GM12878 (cell line): ENCODE results near the gene DPH6. TPM values are rescaled to one million over a fixed set of nuclear protein-coding genes. Genes with fewer than 3 reads are reported as not detected.

Experiments
- ATAC-seq: fragments of 200-7000 bp; cut with Tn5 transposase; 3 replicates; pipeline ENCODE4 v1.9.1; 2020; ENCODE audit warnings: mild to moderate bottlenecking, moderate library complexity
- Bru-seq: library from RNA; stranded (reverse); fragments of 400-500 nt; gene quantifications from one replicate; lab custom pipeline; 2021; lab: Mats Ljungman, UMichigan
- BruChase-seq, 2 experiments: library from RNA; stranded (reverse); fragments of 400-500 nt; gene quantifications; one replicate each; lab custom pipeline; 2021; lab: Mats Ljungman, UMichigan
- BruUV-seq: library from RNA; stranded (reverse); fragments of 400-500 nt; replicated peaks from 2 replicates; lab custom pipeline; 2021; lab: Mats Ljungman, UMichigan
- CTCF ChIA-PET: fragments of 300-600 bp; sonication (Branson Sonifier 250); formaldehyde crosslinking; extraction: SDS; loops from one replicate; lab custom pipeline; 2021; ENCODE audit warnings: inconsistent platforms; lab: Yijun Ruan, JAX
- POLR2A ChIA-PET: fragments of 350-600 bp; formaldehyde crosslinking; extraction: SDS; loops from one replicate; lab custom pipeline; 2021; ENCODE audit warnings: inconsistent platforms; lab: Charles Lee
- RAD21 ChIA-PET: fragments of 300-600 bp; sonication (Branson Sonifier 250); formaldehyde crosslinking; loops from one replicate; lab custom pipeline; 2023; ENCODE audit warnings: antibody characterized with exemption; ENCODE audit not compliant: unreplicated experiment; lab: Charles Lee
- SMC1A ChIA-PET: fragments of 300-600 bp; sonication (Branson Sonifier 250); formaldehyde crosslinking; loops from one replicate; lab custom pipeline; 2023; ENCODE audit not compliant: unreplicated experiment, uncharacterized antibody; lab: Charles Lee
- DNase-seq: peaks from one replicate; pipeline ENCODE4 v3.0.0-alpha.2; 2011; ENCODE audit warnings: low read depth, low spot score
- FAIRE-seq: peaks from 3 replicates; lab custom pipeline; 2011; peaks lifted over from hg19 to GRCh38; lab: Jason Lieb, UNC
- H2AFZ ChIP-seq: 2 replicates; pipeline ENCODE4 v1.6.0; 2011; ENCODE audit warnings: low read depth, low read length, control low read depth; ENCODE audit not compliant: control insufficient read depth
- H3K27ac ChIP-seq: 2 replicates; pipeline ENCODE4 v1.5.1; 2011; ENCODE audit warnings: control low read depth; ENCODE audit not compliant: control insufficient read depth, insufficient read depth
- H3K27me3 ChIP-seq, 2 experiments: replicated peaks in 1 of 2; 2 replicates each; pipeline versions ENCODE4 v1.6.0 to v1.6.1; 2011; ENCODE audit warnings: low read length in 1 of 2; ENCODE audit not compliant: control insufficient read depth in 2 of 2, insufficient read depth in 2 of 2
- H3K36me3 ChIP-seq, 2 experiments: 2 replicates each; pipeline ENCODE4 v1.5.1; 2011; ENCODE audit warnings: low read length in 1 of 2; ENCODE audit not compliant: control insufficient read depth in 2 of 2, insufficient read depth in 2 of 2
- H3K4me1 ChIP-seq: 2 replicates; pipeline ENCODE4 v1.6.1; 2011; ENCODE audit warnings: mild to moderate bottlenecking, low read length, moderate library complexity, mixed read lengths; ENCODE audit not compliant: control insufficient read depth, insufficient read depth
- H3K4me2 ChIP-seq: 2 replicates; pipeline ENCODE4 v1.6.0; 2011; ENCODE audit warnings: control low read depth; ENCODE audit not compliant: control insufficient read depth, insufficient read depth
- H3K4me3 ChIP-seq: fragments of 200-600 bp; sonication (generic); 2 replicates; pipeline ENCODE4 v1.5.1; 2016
- H3K79me2 ChIP-seq: 2 replicates; pipeline ENCODE4 v1.6.0; 2011; ENCODE audit warnings: low read length; ENCODE audit not compliant: control insufficient read depth, insufficient read depth
- H3K9ac ChIP-seq: 2 replicates; pipeline ENCODE4 v1.8.0; 2011; ENCODE audit warnings: low read length, control low read depth, mixed read lengths; ENCODE audit not compliant: control insufficient read depth, insufficient read depth
- H3K9me3 ChIP-seq: replicated peaks from 3 replicates; pipeline ENCODE4 v1.5.1; 2011; ENCODE audit warnings: mild to moderate bottlenecking, low read length; ENCODE audit not compliant: control insufficient read depth, insufficient read depth
- H4K20me1 ChIP-seq: 2 replicates; pipeline ENCODE4 v1.6.0; 2011; ENCODE audit not compliant: control insufficient read depth, insufficient read depth
- CBFB ChIP-seq: IDR thresholded peaks from 2 replicates; pipeline ENCODE4 v1.6.1; 2016; ENCODE audit warnings: antibody characterized with exemption, low read depth
- EZH2 ChIP-seq: IDR thresholded peaks from 2 replicates; pipeline ENCODE4 v1.6.1; 2012; ENCODE audit warnings: low read depth, mild to moderate bottlenecking, control low read depth, inconsistent platforms, low read length, borderline replicate concordance; ENCODE audit not compliant: control insufficient read depth
- HDGF ChIP-seq: fragments of 450-650 bp; IDR thresholded peaks from 2 replicates; pipeline ENCODE4 v1.6.1; 2016; ENCODE audit warnings: antibody characterized with exemption
- MYB ChIP-seq: fragments of 150-350 bp; IDR thresholded peaks from 2 replicates; pipeline ENCODE4 v1.6.1; 2014; ENCODE audit warnings: mild to moderate bottlenecking, low read depth, low read length, borderline replicate concordance
- NBN ChIP-seq: fragments of 450-650 bp; IDR thresholded peaks from 2 replicates; pipeline ENCODE4 v1.6.1; 2016
- RCOR1 ChIP-seq: conservative IDR thresholded peaks from 2 replicates; pipeline ENCODE4 v1.6.1; 2012; ENCODE audit warnings: low read depth, low read length, improper control_type of control experiment
- SKIL ChIP-seq: fragments of 450-650 bp; IDR thresholded peaks from 2 replicates; pipeline ENCODE4 v1.6.1; 2017; ENCODE audit warnings: mild to moderate bottlenecking, low read depth, inconsistent platforms; ENCODE audit not compliant: poor library complexity, severe bottlenecking
- SP1 ChIP-seq: IDR thresholded peaks from one replicate; pipeline ENCODE4 v1.6.1; 2011; ENCODE audit warnings: low read depth, low read length
- STAT3 ChIP-seq: IDR thresholded peaks from 2 replicates; pipeline ENCODE4 v1.6.1; 2011; ENCODE audit warnings: low read depth, low read length, improper control_type of control experiment
- TBL1XR1 ChIP-seq: IDR thresholded peaks from 2 replicates; pipeline ENCODE4 v1.6.1; 2012; ENCODE audit warnings: low read depth, low read length, improper control_type of control experiment
- ZNF622 ChIP-seq: fragments of 450-650 bp; IDR thresholded peaks from 2 replicates; pipeline ENCODE4 v1.6.1; 2017; ENCODE audit warnings: mild to moderate bottlenecking, inconsistent platforms
- ZZZ3 ChIP-seq: IDR thresholded peaks from 2 replicates; pipeline ENCODE4 v1.6.1; 2011; ENCODE audit warnings: low read depth; ENCODE audit not compliant: control insufficient read depth, insufficient read length
- WGBS: methylation state at CpG from one replicate; pipeline ENCODE4 v1.1.6; 2016; ENCODE audit warnings: low lambda C conversion rate; ENCODE audit not compliant: insufficient replicate concordance, insufficient coverage; ENCODE audit errors: missing lambda C conversion rate; 5-methylcytosine and 5-hydroxymethylcytosine counted together
- in situ Hi-C: fragments of 300-500 bp; cut with MboI; formaldehyde crosslinking; loops from 9 replicates; pipeline ENCODE4 v1.14.3; 2018; ENCODE audit warnings: mixed read lengths
- intact Hi-C: fragments of 100-400 bp; cut with micrococcal nuclease; formaldehyde crosslinking; loops from one replicate; pipeline ENCODE4 v1.14.2; 2022; ENCODE audit not compliant: unreplicated experiment
- long read RNA-seq, 2 experiments: library from polyadenylated mRNA; unstranded; transcript quantifications; one replicate each; pipeline ENCODE4 v2.0.0, GENCODE V29; 2019 to 2020
- polyA minus RNA-seq, 3 experiments: library from RNA; depleted of rRNA, polyadenylated mRNA; stranded (reverse); fragments of >200 nt; gene quantifications; 2 replicates each; pipeline ENCODE4 v1.2.3, GENCODE V29; 2011
- polyA plus RNA-seq, 11 experiments: library from polyadenylated mRNA; depleted of rRNA in 4 of 11; unstranded in 6 of 11; stranded (reverse) in 5 of 11; fragments of >200 nt; fragmentation: Nextera tagmentation in 4 of 11; fragmentation: Illumina TruSeq in 1 of 11; extraction: Ambion mirVana in 4 of 11; extraction: Trizol in 1 of 11; gene quantifications; 1 replicate in 1 of 11; 2 replicates in 10 of 11; pipeline versions ENCODE4 v1.2.1 to v1.2.3, GENCODE V29; 2011 to 2016; ENCODE audit warnings: inconsistent platforms in 2 of 11, missing spikeins in 2 of 11, low read depth in 1 of 11
- total RNA-seq, 4 experiments: library from RNA; depleted of rRNA in 3 of 4; stranded (reverse); fragments of >200 nt in 3 of 4; fragmentation: Illumina TruSeq in 1 of 4; extraction: Trizol in 1 of 4; gene quantifications; 2 replicates each; pipeline versions ENCODE4 v1.2.1 to v1.2.3, GENCODE V29; 2013 to 2021
- TF ChIP-seq, protein P1 (sequence below): fragments of 450-650 bp; formaldehyde crosslinking; IDR thresholded peaks from 2 replicates; pipeline ENCODE4 v1.4.0; 2022; ENCODE audit warnings: mild to moderate bottlenecking, moderate library complexity

The DPH6 gene, protein sequence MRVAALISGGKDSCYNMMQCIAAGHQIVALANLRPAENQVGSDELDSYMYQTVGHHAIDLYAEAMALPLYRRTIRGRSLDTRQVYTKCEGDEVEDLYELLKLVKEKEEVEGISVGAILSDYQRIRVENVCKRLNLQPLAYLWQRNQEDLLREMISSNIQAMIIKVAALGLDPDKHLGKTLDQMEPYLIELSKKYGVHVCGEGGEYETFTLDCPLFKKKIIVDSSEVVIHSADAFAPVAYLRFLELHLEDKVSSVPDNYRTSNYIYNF
- total RNA-seq (2013; cell fraction: nucleolus; rRNA removed), result 57.2 and 62.2 TPM in 2 replicates
- 9.0 and 10.9 TPM in 2 replicates for total RNA-seq (2014; rRNA removed)
- 17.8 and 18.9 TPM in 2 replicates for total RNA-seq (2014; rRNA removed; fragmentation: Illumina TruSeq; extraction: Trizol)
- 16.0 and 20.0 TPM in 2 replicates for total RNA-seq (2021)
- polyA plus RNA-seq (2011; ENCODE audit: low read depth), result 3.1 TPM
- polyA plus RNA-seq (2011; rRNA removed), result 11.9 and 17.4 TPM in 2 replicates
- polyA plus RNA-seq (2011; cell fraction: cytosol; rRNA removed), result 4.4 and 9.6 TPM in 2 replicates
- polyA plus RNA-seq (2011; cell fraction: nucleus; rRNA removed), result 15.5 and 16.7 TPM in 2 replicates
- polyA plus RNA-seq (2012), result 8.3 and 10.5 TPM in 2 replicates
- 9.1 and 12.8 TPM in 2 replicates for polyA plus RNA-seq (2014; fragmentation: Illumina TruSeq; extraction: Trizol)
- polyA plus RNA-seq (2014; fragmentation: Nextera tagmentation; extraction: Ambion mirVana), result 10 to 100 TPM; 56.0 to 68.5 TPM
- polyA plus RNA-seq (2014; rRNA removed), result 15.2 and 16.5 TPM in 2 replicates
- 10 to 100 TPM; 31.2 to 36.7 TPM for polyA plus RNA-seq (2016; fragmentation: Nextera tagmentation; extraction: Ambion mirVana)
- polyA minus RNA-seq (2011; rRNA and poly(A)+ RNA removed), result 17.3 and 22.9 TPM in 2 replicates
- polyA minus RNA-seq (2011; cell fraction: cytosol; rRNA and poly(A)+ RNA removed), result 1.8 and 7.2 TPM in 2 replicates
- 44.1 and 64.4 TPM in 2 replicates for polyA minus RNA-seq (2011; cell fraction: nucleus; rRNA and poly(A)+ RNA removed)
- percentile 56 among the genes with signal in this experiment for Bru-seq, nascent RNA
- BruChase-seq, experiment 1, labeled RNA remaining after a 6-hour chase, result percentile 42 among the genes with signal in this experiment
- percentile 49 among the genes with signal in this experiment for BruChase-seq, experiment 2, labeled RNA remaining after a 2-hour chase
- long read RNA-seq, experiment 1, partial matches to known transcripts, result 0 of 3 reads
- long read RNA-seq, experiment 1, other reads (novel, unspliced or antisense), result 0 of 3 reads
- long read RNA-seq, experiment 2, transcript DPH6-201 (9 exons, 2,099 nt), result major isoform, 24 of 47 reads
- long read RNA-seq, experiment 2, partial matches to known transcripts, result 5 of 47 reads
- long read RNA-seq, experiment 2, other reads (novel, unspliced or antisense), result 16 of 47 reads

- FAIRE-seq, result peak; percentile 18
- ATAC-seq, result peak; percentile 93
- DNase-seq, result peak; percentile 46
- Histone ChIP-seq H3K27me3 (no peaks in the 10 kb centered on the region), H3K4me3 (peak within 1 kb of the TSS; percentile 60), H3K9me3 (no peaks in the 10 kb centered on the region), H3K79me2 (peaks cover 2% of the 10 kb centered on the region; the same call in 1 of the 2 replicates), H3K36me3 (no peaks in the 10 kb centered on the region), H2AFZ (peak within 1 kb of the TSS; percentile 99), H3K9ac (peak within 1 kb of the TSS; percentile 97), H3K4me2 (peak within 1 kb of the TSS; percentile 94), H3K4me1 (peaks cover 4% of the 10 kb centered on the region; the same call in 1 of the 2 replicates), H3K27ac (peak within 1 kb of the TSS; percentile 98), H4K20me1 (no peaks in the 10 kb centered on the region)
- in situ Hi-C loops, result no loop called here
- ChIA-PET CTCF (interaction anchor here (0.6 to 2.0 kb wide), 3 partner anchors 23 to 286 kb away, joined by 3 to 8 read pairs (median 3); no protein-coding TSS in a partner anchor), SMC1A (interaction anchor here (1.0 to 1.1 kb wide), 2 partner anchors 32 to 40 kb away, joined by 3 read pairs; no protein-coding TSS in a partner anchor), RAD21 (interaction anchor here (0.6 to 1.2 kb wide), 2 partner anchors 10 to 73 kb away, joined by 3 to 4 read pairs; no protein-coding TSS in a partner anchor), POLR2A (no interaction called here)
- BruUV-seq, result no TSS peak
- intact Hi-C loops, result loop anchor here (10.0 kb wide), 1 partner anchor 551 kb away; no protein-coding TSS in a partner anchor
- under 1% methylated on average over 58 of the region's 66 CpGs for WGBS
- TF ChIP-seq, protein P1, sequence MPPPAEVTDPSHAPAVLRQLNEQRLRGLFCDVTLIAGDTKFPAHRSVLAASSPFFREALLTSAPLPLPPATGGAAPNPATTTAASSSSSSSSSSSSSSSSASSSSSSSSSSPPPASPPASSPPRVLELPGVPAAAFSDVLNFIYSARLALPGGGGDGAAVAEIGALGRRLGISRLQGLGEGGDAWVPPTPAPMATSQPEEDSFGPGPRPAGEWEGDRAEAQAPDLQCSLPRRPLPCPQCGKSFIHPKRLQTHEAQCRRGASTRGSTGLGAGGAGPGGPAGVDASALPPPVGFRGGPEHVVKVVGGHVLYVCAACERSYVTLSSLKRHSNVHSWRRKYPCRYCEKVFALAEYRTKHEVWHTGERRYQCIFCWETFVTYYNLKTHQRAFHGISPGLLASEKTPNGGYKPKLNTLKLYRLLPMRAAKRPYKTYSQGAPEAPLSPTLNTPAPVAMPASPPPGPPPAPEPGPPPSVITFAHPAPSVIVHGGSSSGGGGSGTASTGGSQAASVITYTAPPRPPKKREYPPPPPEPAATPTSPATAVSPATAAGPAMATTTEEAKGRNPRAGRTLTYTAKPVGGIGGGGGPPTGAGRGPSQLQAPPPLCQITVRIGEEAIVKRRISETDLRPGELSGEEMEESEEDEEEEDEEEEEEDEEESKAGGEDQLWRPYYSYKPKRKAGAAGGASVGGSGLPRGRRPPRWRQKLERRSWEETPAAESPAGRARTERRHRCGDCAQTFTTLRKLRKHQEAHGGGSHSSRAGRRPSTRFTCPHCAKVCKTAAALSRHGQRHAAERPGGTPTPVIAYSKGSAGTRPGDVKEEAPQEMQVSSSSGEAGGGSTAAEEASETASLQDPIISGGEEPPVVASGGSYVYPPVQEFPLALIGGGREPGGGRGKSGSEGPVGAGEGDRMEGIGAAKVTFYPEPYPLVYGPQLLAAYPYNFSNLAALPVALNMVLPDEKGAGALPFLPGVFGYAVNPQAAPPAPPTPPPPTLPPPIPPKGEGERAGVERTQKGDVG (CRISPR knock-in tag), result no peak
- TF ChIP-seq SP1 (no peak), NBN (peak; percentile 12; the same call in 1 of the 2 replicates), EZH2 (no peak), ZNF622 (no peak), RCOR1 (no peak), SKIL (no peak), HDGF (no peak), STAT3 (no peak), TBL1XR1 (no peak), CBFB (no peak), ZZZ3 (no peak), MYB (peak; percentile 93)
Observed at GRCh38 chr15:35545824-35546510, at the start of gene DPH6. Gene DPH6 (minus strand): TSS chr15:35546165. CDS start chr15:35546141, 24 bp downstream.
